Nephron (organoid): ENCODE results near the gene CEP72.
"Not testable (repeated sequence)": the region's sequence is repeated elsewhere in the genome, so short reads cannot be mapped to it uniquely, and the experiment has no call there.

Experiments used
- H3K27ac Mint-ChIP-seq, 3 experiments: 2 replicates each; pipeline ENCODE4 v1.8.0; 2020; ENCODE audit warnings: mixed read lengths in 3 of 3, mild to moderate bottlenecking in 2 of 3, moderate library complexity in 1 of 3
- H3K27me3 Mint-ChIP-seq: 2 replicates; pipeline ENCODE4 v1.8.0; 2021; ENCODE audit warnings: low read depth, mild to moderate bottlenecking, moderate library complexity, mixed read lengths
- H3K36me3 Mint-ChIP-seq: 2 replicates; pipeline ENCODE4 v1.8.0; 2020; ENCODE audit warnings: low read depth, mixed read lengths
- H3K4me1 Mint-ChIP-seq: 2 replicates; pipeline ENCODE4 v1.8.0; 2020; ENCODE audit warnings: mixed read lengths
- H3K4me3 Mint-ChIP-seq, 3 experiments: 2 replicates each; pipeline ENCODE4 v1.8.0; 2020; ENCODE audit warnings: mild to moderate bottlenecking in 3 of 3, mixed read lengths in 3 of 3, moderate library complexity in 2 of 3
- H3K9me3 Mint-ChIP-seq: 2 replicates; pipeline ENCODE4 v1.8.0; 2020; ENCODE audit warnings: mixed read lengths
- TF ChIP-seq, protein P1 (sequence below), 3 experiments: fragments of 200-600 bp; sonication (generic); IDR thresholded peaks; one replicate each; pipeline ENCODE4 v1.5.0; 2021; ENCODE audit warnings: antibody characterized with exemption in 3 of 3; ENCODE audit not compliant: unreplicated experiment in 3 of 3

CEP72 gene

GRCh38 chr5:623531-623930 lies 11.4 kb downstream of the CEP72 start:
- Mint-ChIP-seq H3K36me3 (peaks cover 45% of the 10 kb centered on the region), H3K9me3 (no peaks in the 10 kb centered on the region), H3K27ac (no peak overlapping the region), H3K27me3 (no peaks in the 10 kb centered on the region), H3K4me3 (no peak overlapping the region), H3K4me1 (no peaks in the 10 kb centered on the region)
- TF ChIP-seq, protein P1, sequence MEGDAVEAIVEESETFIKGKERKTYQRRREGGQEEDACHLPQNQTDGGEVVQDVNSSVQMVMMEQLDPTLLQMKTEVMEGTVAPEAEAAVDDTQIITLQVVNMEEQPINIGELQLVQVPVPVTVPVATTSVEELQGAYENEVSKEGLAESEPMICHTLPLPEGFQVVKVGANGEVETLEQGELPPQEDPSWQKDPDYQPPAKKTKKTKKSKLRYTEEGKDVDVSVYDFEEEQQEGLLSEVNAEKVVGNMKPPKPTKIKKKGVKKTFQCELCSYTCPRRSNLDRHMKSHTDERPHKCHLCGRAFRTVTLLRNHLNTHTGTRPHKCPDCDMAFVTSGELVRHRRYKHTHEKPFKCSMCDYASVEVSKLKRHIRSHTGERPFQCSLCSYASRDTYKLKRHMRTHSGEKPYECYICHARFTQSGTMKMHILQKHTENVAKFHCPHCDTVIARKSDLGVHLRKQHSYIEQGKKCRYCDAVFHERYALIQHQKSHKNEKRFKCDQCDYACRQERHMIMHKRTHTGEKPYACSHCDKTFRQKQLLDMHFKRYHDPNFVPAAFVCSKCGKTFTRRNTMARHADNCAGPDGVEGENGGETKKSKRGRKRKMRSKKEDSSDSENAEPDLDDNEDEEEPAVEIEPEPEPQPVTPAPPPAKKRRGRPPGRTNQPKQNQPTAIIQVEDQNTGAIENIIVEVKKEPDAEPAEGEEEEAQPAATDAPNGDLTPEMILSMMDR (IDR thresholded peaks at IDR 0.05; ENCODE audit: unreplicated experiment in 3 of 3) = no peak

DNA sequence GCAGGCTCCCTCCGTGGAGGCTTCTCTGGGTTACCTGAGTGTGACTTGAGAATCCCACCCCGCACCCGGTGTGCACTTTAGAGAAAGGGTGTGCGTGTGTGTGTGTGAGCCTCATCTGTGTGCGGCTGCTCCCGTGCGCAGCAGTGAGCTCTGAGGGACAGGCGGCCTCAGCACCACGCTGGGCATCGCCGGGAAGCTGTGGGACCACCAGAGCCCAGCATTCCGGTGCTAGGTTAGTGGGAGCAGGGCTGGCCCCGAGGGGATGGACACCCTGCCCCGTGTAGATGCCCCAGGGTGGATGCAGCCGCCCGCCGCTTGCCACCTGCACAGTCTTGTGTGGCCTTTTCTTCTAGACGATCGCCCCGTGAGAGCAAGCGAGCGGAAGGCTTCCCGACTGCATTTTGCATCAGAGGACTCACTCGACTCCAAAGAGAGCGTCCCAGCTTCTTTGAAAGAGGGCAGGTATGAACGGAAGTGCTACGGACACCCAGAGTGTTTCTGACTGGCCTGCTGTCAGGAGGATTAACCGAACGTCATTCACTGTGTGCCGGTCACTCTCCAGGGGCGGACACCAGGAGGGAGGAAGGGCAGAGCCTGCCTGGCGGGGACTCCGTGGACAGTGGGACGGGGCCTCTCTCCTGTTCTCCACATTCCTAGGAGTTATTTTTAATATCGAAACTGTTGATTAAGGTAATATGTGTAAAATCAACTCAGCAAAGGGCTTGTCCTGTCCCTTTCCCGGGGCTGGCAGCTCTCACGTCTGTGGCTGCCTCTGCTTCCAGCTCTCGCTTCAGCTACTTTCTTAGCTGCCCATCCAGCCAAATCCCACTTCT lies 12.2 kb downstream of the CEP72 start:
- TF ChIP-seq, protein P1 (IDR thresholded peaks at IDR 0.05; ENCODE audit: unreplicated experiment in 3 of 3) = no peak
- H3K36me3 Mint-ChIP-seq = peaks cover 43% of the 10 kb centered on the region
- no peaks in the 10 kb centered on the region for H3K27me3 Mint-ChIP-seq
- no peaks in the 10 kb centered on the region for H3K9me3 Mint-ChIP-seq
- H3K4me3 Mint-ChIP-seq = no peak overlapping the region
- H3K4me1 Mint-ChIP-seq = no peaks in the 10 kb centered on the region
- no peak overlapping the region for H3K27ac Mint-ChIP-seq

DNA sequence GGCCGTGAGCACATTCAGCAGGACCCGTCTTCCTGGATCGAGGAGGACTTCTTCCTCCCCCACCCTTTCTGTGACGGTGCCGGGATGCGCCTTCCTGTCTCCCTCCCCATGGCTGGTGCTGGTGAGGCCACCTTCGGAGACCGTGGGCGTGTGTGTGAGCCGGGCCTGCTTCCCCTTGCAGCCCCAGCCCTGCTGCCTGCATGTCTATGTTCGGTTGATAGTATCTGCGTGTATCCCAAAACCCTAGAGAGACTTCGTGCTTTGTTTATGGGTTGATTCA lies 12.8 kb downstream of the CEP72 start:
- Mint-ChIP-seq H3K27ac (no peak overlapping the region), H3K27me3 (no peaks in the 10 kb centered on the region), H3K4me3 (no peak overlapping the region), H3K9me3 (no peaks in the 10 kb centered on the region), H3K36me3 (peaks cover 40% of the 10 kb centered on the region), H3K4me1 (no peaks in the 10 kb centered on the region)
- TF ChIP-seq, protein P1 (IDR thresholded peaks at IDR 0.05; ENCODE audit: unreplicated experiment in 3 of 3) = no peak

GRCh38 chr5:625516-625915 lies 13.4 kb downstream of the CEP72 start:
- Mint-ChIP-seq H3K36me3 (peaks cover 35% of the 10 kb centered on the region), H3K4me3 (no peak overlapping the region), H3K9me3 (no peaks in the 10 kb centered on the region), H3K27me3 (no peaks in the 10 kb centered on the region), H3K4me1 (no peaks in the 10 kb centered on the region), H3K27ac (no peak overlapping the region)
- TF ChIP-seq, protein P1 (IDR thresholded peaks at IDR 0.05; ENCODE audit: unreplicated experiment in 3 of 3) = no peak

DNA sequence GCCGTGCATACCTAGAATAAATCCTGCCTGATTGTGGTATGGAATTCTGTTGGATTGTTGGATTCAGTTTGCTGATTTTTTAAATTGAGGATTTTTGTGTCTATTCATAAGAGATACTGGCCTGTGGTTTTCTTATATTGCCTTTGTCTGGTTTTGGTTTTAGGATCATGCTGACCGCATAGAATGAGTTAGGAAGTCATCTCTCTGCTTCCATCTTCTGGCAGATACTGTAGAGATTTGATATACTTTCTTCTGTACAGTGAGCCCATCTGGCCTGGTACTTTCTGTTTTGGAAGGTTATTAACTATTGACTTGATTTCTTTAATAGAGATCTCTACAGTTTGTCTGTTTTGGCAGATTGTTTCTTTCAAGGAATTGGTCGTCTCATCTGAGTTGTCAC lies 14.7 kb downstream of the CEP72 start:
- H3K27me3 Mint-ChIP-seq = no peaks in the 10 kb centered on the region
- no peaks in the 10 kb centered on the region for H3K4me1 Mint-ChIP-seq
- no peaks in the 10 kb centered on the region for H3K9me3 Mint-ChIP-seq
- TF ChIP-seq, protein P1 (IDR thresholded peaks at IDR 0.05; ENCODE audit: unreplicated experiment in 3 of 3) = no peak
- no peak overlapping the region for H3K27ac Mint-ChIP-seq
- H3K4me3 Mint-ChIP-seq = no peak overlapping the region
- H3K36me3 Mint-ChIP-seq = peaks cover 35% of the 10 kb centered on the region

DNA sequence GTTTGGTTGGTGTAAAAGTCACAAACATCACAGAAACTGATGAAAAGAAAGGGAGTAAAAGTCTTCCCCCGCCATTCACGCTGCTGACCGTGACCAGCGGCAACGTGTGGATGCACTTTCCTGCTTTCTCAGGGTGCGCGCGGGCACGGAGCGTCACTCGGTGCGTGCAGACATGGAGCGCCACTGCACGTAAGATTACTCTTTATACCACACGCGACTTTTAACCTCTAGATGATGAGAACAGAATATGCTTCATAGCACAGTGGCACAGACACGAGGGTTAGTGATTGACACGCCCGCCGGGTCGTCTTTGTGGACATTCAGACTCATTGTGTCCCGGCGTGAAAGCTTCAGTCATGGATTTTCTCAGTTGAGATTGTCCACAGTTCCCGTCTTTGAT lies 15.7 kb downstream of the CEP72 start:
- peaks cover 35% of the 10 kb centered on the region for H3K36me3 Mint-ChIP-seq
- H3K9me3 Mint-ChIP-seq = no peaks in the 10 kb centered on the region
- H3K27me3 Mint-ChIP-seq = no peaks in the 10 kb centered on the region
- H3K27ac Mint-ChIP-seq = no peak overlapping the region
- H3K4me1 Mint-ChIP-seq = no peaks in the 10 kb centered on the region
- TF ChIP-seq, protein P1 (IDR thresholded peaks at IDR 0.05; ENCODE audit: unreplicated experiment in 3 of 3) = no peak
- H3K4me3 Mint-ChIP-seq = no peak overlapping the region

DNA sequence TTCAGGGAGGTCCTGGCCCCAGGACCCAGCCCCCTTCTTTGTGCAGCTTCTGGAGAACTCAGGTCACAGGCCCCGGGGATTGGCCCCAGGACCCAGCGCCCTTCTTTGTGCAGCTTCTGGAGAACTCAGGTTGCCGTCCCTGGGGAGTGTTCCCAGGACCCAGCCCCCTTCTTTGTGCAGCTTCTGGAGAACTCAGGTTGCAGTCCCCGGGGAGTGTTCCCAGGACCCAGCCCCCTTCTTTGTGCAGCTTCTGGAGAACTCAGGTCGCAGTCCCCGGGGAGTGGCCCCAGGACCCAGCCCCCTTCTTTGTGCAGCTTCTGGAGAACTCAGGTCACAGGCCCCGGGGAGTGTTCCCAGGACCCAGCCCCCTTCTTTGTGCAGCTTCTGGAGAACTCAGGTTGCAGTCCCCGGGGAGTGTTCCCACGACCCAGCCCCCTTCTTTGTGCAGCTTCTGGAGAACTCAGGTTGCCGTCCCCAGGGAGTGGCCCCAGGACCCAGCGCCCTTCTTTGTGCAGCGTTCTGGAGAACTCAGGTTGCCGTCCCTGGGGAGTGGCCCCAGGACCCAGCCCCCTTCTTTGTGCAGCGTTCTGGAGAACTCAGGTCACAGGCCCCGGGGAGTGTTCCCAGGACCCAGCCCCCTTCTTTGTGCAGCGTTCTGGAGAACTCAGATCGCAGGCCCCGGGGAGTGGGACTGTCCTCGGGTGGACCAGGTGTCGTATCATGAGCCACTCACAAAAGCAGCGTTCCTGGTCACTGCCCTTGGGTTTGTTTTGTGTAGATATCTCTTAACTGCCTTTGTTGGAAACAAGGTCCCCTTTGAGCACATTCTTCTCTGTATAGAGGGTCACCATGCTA lies 16.4 kb downstream of the CEP72 start:
- not testable (repeated sequence) for H3K4me3 Mint-ChIP-seq, H3K27ac Mint-ChIP-seq, H3K4me1 Mint-ChIP-seq, H3K9me3 Mint-ChIP-seq, H3K27me3 Mint-ChIP-seq
- peaks cover 35% of the 10 kb centered on the region for H3K36me3 Mint-ChIP-seq
